IMR-90 (cell line): ENCODE results near the gene GGPS1. TPM values are rescaled to one million over a fixed set of nuclear protein-coding genes. Genes with fewer than 3 reads are reported as not detected.

ENCODE experiments used
- ATAC-seq: fragments of 200-7000 bp; cut with Tn5 transposase; 2 replicates; pipeline ENCODE4 v1.9.1; 2020; ENCODE audit warnings: low read depth, mild to moderate bottlenecking, moderate library complexity
- BruUV-seq: library from RNA; stranded (reverse); fragments of 400-500 nt; replicated peaks from 2 replicates; lab custom pipeline; 2021; lab: Mats Ljungman, UMichigan
- CTCF ChIA-PET: fragments of 300-600 bp; formaldehyde crosslinking; extraction: SDS; loops from one replicate; lab custom pipeline; 2021; ENCODE audit warnings: antibody characterized with exemption; lab: Yijun Ruan, JAX
- POLR2A ChIA-PET: fragments of 300-600 bp; sonication (Branson Sonifier 250); formaldehyde crosslinking; loops from one replicate; lab custom pipeline; 2022; ENCODE audit warnings: antibody characterized with exemption; ENCODE audit not compliant: unreplicated experiment; lab: Charles Lee
- DNase-seq: peaks from one replicate; pipeline ENCODE4 v3.0.0; 2013
- H2AFZ ChIP-seq: replicated peaks from 2 replicates; pipeline ENCODE3; 2013; ENCODE audit warnings: low read length, mild to moderate bottlenecking; ENCODE audit not compliant: poor library complexity
- H2AK5ac ChIP-seq: 2 replicates; pipeline ENCODE4 v1.6.1; 2013; ENCODE audit warnings: low read depth, low read length, inconsistent platforms
- H2AK9ac ChIP-seq: replicated peaks from 2 replicates; pipeline ENCODE3; 2013; ENCODE audit warnings: mild to moderate bottlenecking, low read depth, low read length, moderate library complexity; ENCODE audit not compliant: poor library complexity
- H2BK120ac ChIP-seq: 2 replicates; pipeline ENCODE4 v1.6.1; 2013; ENCODE audit warnings: low read depth, low read length, inconsistent platforms
- H2BK15ac ChIP-seq: 3 replicates; pipeline ENCODE4 v1.6.1; 2013; ENCODE audit warnings: low read depth, low read length, inconsistent platforms
- H2BK20ac ChIP-seq: 2 replicates; pipeline ENCODE4 v1.6.1; 2013; ENCODE audit warnings: low read depth, mild to moderate bottlenecking, inconsistent platforms, low read length, moderate library complexity
- H2BK5ac ChIP-seq: 2 replicates; pipeline ENCODE4 v1.6.1; 2013; ENCODE audit warnings: mild to moderate bottlenecking, low read depth, low read length, inconsistent platforms; ENCODE audit not compliant: poor library complexity, severe bottlenecking
- H3K14ac ChIP-seq: replicated peaks from 2 replicates; pipeline ENCODE4 v1.6.1; 2013; ENCODE audit warnings: low read depth, low read length, inconsistent platforms
- H3K18ac ChIP-seq: 2 replicates; pipeline ENCODE4 v1.6.1; 2013; ENCODE audit warnings: low read depth, low read length, control low read depth
- H3K23ac ChIP-seq: 2 replicates; pipeline ENCODE4 v1.6.1; 2013; ENCODE audit warnings: low read depth, low read length, inconsistent platforms
- H3K27ac ChIP-seq: 2 replicates; pipeline ENCODE4 v1.5.1; 2013; ENCODE audit warnings: mild to moderate bottlenecking, control low read depth, low read length; ENCODE audit not compliant: insufficient read depth
- H3K27me3 ChIP-seq: 2 replicates; pipeline ENCODE4 v1.6.1; 2013; ENCODE audit warnings: low read length; ENCODE audit not compliant: control insufficient read depth, insufficient read depth
- H3K36me3 ChIP-seq: 2 replicates; pipeline ENCODE4 v1.6.1; 2013; ENCODE audit warnings: low read length, mixed read lengths; ENCODE audit not compliant: control insufficient read depth, insufficient read depth
- H3K4ac ChIP-seq: 2 replicates; pipeline ENCODE4 v1.6.1; 2013; ENCODE audit warnings: low read depth, low read length, inconsistent platforms
- H3K4me1 ChIP-seq: 2 replicates; pipeline ENCODE4 v1.6.1; 2013; ENCODE audit warnings: low read length, mixed read lengths; ENCODE audit not compliant: control insufficient read depth, insufficient read depth
- H3K4me2 ChIP-seq: 2 replicates; pipeline ENCODE4 v1.6.1; 2013; ENCODE audit warnings: low read depth, mild to moderate bottlenecking, control low read depth, low read length, moderate library complexity
- H3K4me3 ChIP-seq: 2 replicates; pipeline ENCODE4 v1.5.1; 2013; ENCODE audit warnings: low read depth, mild to moderate bottlenecking, control low read depth, low read length, moderate library complexity; ENCODE audit not compliant: insufficient read depth
- H3K56ac ChIP-seq: 2 replicates; pipeline ENCODE4 v1.6.1; 2013; ENCODE audit warnings: low read length, inconsistent platforms; ENCODE audit not compliant: insufficient read depth; ENCODE audit errors: extremely low read depth
- H3K79me1 ChIP-seq, 2 experiments: 2 replicates each; pipeline ENCODE4 v1.6.1; 2013; ENCODE audit warnings: low read length in 2 of 2, inconsistent platforms in 1 of 2, low read depth in 1 of 2
- H3K9ac ChIP-seq: 2 replicates; pipeline ENCODE4 v1.6.1; 2013; ENCODE audit warnings: low read depth, low read length, control low read depth
- H3K9me1 ChIP-seq: 2 replicates; pipeline ENCODE4 v1.6.1; 2013; ENCODE audit warnings: low read length, inconsistent platforms; ENCODE audit not compliant: insufficient read depth
- H3K9me3 ChIP-seq: 2 replicates; pipeline ENCODE4 v1.6.1; 2013; ENCODE audit warnings: low read length; ENCODE audit not compliant: control insufficient read depth, insufficient read depth
- H4K20me1 ChIP-seq: 2 replicates; pipeline ENCODE4 v1.6.1; 2013; ENCODE audit warnings: low read length, inconsistent platforms; ENCODE audit not compliant: insufficient read depth
- H4K5ac ChIP-seq: 2 replicates; pipeline ENCODE4 v1.6.1; 2013; ENCODE audit warnings: mild to moderate bottlenecking, low read depth, low read length, control low read depth
- H4K8ac ChIP-seq, 2 experiments: 2 replicates each; pipeline ENCODE4 v1.6.1; 2013; ENCODE audit warnings: low read depth in 2 of 2, low read length in 2 of 2, control low read depth in 1 of 2, inconsistent platforms in 1 of 2
- H4K91ac ChIP-seq: 2 replicates; pipeline ENCODE4 v1.6.1; 2013; ENCODE audit warnings: low read depth, low read length, inconsistent platforms; ENCODE audit not compliant: insufficient read depth
- CHD1 ChIP-seq: IDR thresholded peaks from 2 replicates; pipeline ENCODE4 v1.6.1; 2012; ENCODE audit warnings: low read depth, low read length, improper control_type of control experiment
- POLR2A ChIP-seq: IDR thresholded peaks from 2 replicates; pipeline ENCODE4 v1.6.1; 2012; ENCODE audit warnings: mild to moderate bottlenecking, low read depth, low read length
- WGBS, 2 experiments: methylation state at CpG; one replicate each; pipeline versions ENCODE4 v1.1.5 to v1.1.7; 2013; ENCODE audit warnings: missing lambda C conversion rate in 2 of 2; ENCODE audit not compliant: insufficient read length in 1 of 2; ENCODE audit errors: extremely low coverage in 2 of 2; 5-methylcytosine and 5-hydroxymethylcytosine counted together
- dilution Hi-C: fragments of 300-500 bp; cut with HindIII; formaldehyde crosslinking; loops from one replicate; pipeline ENCODE4 v1.14.3; 2018; ENCODE audit warnings: low sequenced_read_pairs; ENCODE audit not compliant: unreplicated experiment
- in situ Hi-C: fragments of 300-500 bp; cut with MboI; formaldehyde crosslinking; loops from 3 replicates; pipeline ENCODE4 v1.14.3; 2019; ENCODE audit warnings: low sequenced_read_pairs, inconsistent platforms, mixed read lengths
- intact Hi-C: fragments of 100-400 bp; cut with micrococcal nuclease; formaldehyde crosslinking; loops from 2 replicates; pipeline ENCODE4 v1.10.0; 2022
- polyA plus RNA-seq, 3 experiments: library from polyadenylated mRNA; depleted of rRNA; stranded (reverse); fragments of >200 nt; gene quantifications; 2 replicates each; pipeline ENCODE4 v1.2.3, GENCODE V29; 2012; ENCODE audit warnings: low replicate concordance in 1 of 3
- total RNA-seq: library from RNA; depleted of rRNA; stranded (reverse); fragments of >200 nt; gene quantifications from 2 replicates; pipeline ENCODE4 v1.2.3, GENCODE V29; 2012
- TF ChIP-seq, protein P1 (sequence below): fragments of 150-350 bp; IDR thresholded peaks from 2 replicates; pipeline ENCODE4 v1.6.1; 2016; ENCODE audit warnings: low read depth, mild to moderate bottlenecking, low read length, moderate library complexity, borderline replicate concordance

Gene GGPS1
- total and polyA plus RNA-seq, 2 of the 4 experiments (the other 2 are of a cell fraction), result 16.4 to 21.5 TPM

- Histone ChIP-seq H3K4me1 (peaks cover 3% of the 10 kb centered on the region), H2BK15ac (no peak overlapping the region), H3K79me1 (peaks cover 7 to 69% of the 10 kb centered on the region in 2 experiments; a peak in 3 of 4 replicates), H4K5ac (no peak overlapping the region), H2BK20ac (no peak overlapping the region), H3K4ac (no peak overlapping the region), H3K14ac (no peak overlapping the region), H4K91ac (no peak overlapping the region), H2BK120ac (no peak overlapping the region), H3K18ac (no peak overlapping the region), H2AK5ac (no peak overlapping the region), H3K27me3 (no peaks in the 10 kb centered on the region), H3K4me2 (no peak overlapping the region), H3K56ac (no peak overlapping the region), H3K9me1 (peaks cover 3% of the 10 kb centered on the region; the same call in 1 of the 2 replicates), H3K4me3 (no peak overlapping the region), H3K36me3 (no peaks in the 10 kb centered on the region), H3K9ac (no peak overlapping the region), H4K20me1 (peaks cover 83% of the 10 kb centered on the region), H3K27ac (no peak overlapping the region), H3K9me3 (no peaks in the 10 kb centered on the region), H3K23ac (no peak overlapping the region), H2AK9ac (no peak overlapping the region), H4K8ac (no peak overlapping the region), H2BK5ac (no peak overlapping the region), H2AFZ (no peak overlapping the region)
- ChIA-PET CTCF (no interaction called here), POLR2A (no interaction called here)
- no peak for DNase-seq
- no peak for ATAC-seq
- no CpG with 5 or more reads among the region's 4 CpGs for WGBS, 2 experiments
- intact Hi-C loops, result no loop called here
- BruUV-seq, result no TSS peak
- TF ChIP-seq POLR2A (no peak), CHD1 (no peak)
- TF ChIP-seq, protein P1, sequence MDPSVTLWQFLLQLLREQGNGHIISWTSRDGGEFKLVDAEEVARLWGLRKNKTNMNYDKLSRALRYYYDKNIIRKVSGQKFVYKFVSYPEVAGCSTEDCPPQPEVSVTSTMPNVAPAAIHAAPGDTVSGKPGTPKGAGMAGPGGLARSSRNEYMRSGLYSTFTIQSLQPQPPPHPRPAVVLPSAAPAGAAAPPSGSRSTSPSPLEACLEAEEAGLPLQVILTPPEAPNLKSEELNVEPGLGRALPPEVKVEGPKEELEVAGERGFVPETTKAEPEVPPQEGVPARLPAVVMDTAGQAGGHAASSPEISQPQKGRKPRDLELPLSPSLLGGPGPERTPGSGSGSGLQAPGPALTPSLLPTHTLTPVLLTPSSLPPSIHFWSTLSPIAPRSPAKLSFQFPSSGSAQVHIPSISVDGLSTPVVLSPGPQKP, result no peak
- in situ Hi-C loops, result no loop called here
- dilution Hi-C loops, result no loop called here
Observed at GRCh38 chr1:235287208-235287882, 41.0 kb upstream of the GGPS1 start.
